ENCODE data around the gene MTX1.
"Not testable (repeated sequence)": the region's sequence is repeated elsewhere in the genome, so short reads cannot be mapped to it uniquely, and the experiment has no call there.

MTX1 gene

GRCh38 chr1:155189926-155190325, 18.6 kb upstream of the MTX1 start:
- DNase-seq (ENCODE audit: low read depth) = not testable (repeated sequence)

DNA sequence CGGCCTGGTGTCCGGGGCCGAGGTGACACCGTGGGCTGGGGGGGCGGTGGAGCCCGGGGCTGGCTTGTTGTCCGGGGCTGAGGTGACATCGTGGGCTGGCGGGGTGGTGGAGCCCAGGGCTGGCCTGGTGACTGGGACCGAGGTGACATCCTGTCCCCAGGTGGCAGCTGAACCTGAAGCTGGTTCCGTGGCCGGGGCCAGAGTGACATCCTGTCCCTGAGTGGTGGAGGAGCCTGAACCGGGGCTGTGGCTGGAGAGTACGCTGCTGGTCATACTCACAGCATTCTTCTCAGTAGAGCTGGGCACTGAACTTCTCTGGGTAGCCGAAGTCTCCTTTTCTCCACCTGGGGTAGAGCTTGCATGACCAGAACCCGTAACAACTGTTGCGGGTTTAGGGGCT, 16.6 kb upstream of the MTX1 start:
- no peak for DNase-seq (ENCODE audit: low read depth)

DNA sequence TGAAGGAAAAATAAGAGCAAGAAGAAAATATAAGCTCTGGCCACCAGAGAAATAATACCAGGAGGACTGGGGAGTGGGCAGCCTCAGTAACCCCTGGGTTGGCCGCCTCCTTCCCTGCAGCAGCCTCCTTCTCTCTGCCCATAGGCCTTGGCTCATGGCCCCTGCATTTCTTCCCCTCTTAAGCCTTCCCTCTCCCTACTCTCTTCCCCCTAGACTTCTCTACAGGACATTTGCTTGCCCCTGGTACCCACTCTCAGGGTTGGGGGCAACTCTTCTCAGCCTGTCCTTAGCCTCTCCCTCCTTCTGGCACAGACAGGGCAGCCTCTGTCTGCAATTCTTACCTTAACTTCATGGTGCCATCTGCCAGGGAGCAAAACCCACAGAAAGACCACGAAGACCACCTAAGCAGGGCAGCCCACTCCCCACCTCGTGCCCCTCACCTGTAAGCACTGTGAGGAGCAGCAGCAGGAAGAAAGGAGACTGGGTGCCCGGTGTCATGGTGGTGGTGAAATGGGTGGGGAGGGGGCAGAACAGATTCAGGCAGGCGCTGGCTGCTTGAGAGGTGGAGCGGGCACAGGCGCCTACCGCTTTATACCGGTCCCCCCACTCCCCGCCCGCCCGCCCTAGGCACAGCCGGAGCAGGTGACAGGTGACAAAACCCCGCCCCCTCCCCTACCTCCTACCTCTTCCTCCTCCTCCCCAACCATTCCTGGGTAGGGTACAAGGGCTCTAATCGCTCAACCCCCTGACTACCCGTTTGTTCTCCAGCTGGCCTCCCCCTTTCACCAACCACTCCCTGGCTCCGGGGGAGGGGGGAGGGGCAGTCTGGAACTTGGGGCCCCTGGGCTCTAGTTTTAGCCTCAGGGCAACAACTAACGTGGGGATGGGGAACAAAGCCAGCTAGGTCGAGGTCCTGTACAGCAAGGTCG, 15.9 kb upstream of the MTX1 start:
- DNase-seq (ENCODE audit: low read depth) = no peak

GRCh38 chr1:155193275-155193990, 15.1 kb upstream of the MTX1 start:
- DNase-seq (ENCODE audit: low read depth) = peak; percentile 53

GRCh38 chr1:155193991-155194240, 14.6 kb upstream of the MTX1 start:
- DNase-seq (ENCODE audit: low read depth) = not testable (repeated sequence)

DNA sequence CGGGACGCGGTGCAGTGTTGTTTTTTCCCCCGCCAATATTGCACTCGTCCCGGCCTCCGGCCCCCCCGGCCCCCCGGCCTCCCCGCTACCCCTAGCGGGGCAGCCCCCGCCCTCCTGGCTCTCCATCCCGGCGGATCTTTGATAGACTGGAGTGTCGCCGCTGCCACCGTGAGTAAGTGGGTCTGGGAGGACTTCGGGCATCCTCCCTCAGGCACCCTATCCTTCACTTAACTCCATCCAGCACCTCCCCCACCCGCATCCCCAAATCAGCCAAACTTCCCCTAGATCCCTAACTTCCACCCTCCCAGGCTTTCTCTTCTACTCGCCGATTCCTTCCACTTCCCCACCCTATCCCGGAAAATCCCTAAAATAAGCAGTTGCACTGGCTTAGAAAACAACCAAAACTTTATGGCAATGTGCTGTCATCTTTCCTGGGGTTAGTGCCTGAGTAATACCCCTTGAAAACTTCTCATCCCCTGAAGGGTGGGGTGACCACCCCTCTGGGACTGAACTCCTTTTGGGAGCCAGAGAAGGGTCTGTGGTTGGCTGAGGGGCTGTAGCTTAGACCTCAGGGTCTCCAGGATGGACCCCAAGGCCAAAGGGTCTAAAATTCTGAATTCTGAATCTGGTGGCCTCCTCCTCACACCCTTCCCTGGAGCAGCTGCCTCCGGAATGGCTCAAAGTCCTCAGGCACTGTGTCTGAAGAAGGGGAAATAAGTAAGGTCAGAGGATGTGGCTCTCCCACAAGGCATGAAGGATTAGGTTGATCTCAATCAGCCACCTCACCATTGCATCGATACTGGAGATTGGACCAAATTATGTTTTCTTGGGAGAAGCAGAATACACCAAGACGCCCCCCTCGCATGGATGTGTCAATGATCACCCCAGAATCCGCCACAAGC, 13.0 kb upstream of the MTX1 start:
- no peak for DNase-seq (ENCODE audit: low read depth)

DNA sequence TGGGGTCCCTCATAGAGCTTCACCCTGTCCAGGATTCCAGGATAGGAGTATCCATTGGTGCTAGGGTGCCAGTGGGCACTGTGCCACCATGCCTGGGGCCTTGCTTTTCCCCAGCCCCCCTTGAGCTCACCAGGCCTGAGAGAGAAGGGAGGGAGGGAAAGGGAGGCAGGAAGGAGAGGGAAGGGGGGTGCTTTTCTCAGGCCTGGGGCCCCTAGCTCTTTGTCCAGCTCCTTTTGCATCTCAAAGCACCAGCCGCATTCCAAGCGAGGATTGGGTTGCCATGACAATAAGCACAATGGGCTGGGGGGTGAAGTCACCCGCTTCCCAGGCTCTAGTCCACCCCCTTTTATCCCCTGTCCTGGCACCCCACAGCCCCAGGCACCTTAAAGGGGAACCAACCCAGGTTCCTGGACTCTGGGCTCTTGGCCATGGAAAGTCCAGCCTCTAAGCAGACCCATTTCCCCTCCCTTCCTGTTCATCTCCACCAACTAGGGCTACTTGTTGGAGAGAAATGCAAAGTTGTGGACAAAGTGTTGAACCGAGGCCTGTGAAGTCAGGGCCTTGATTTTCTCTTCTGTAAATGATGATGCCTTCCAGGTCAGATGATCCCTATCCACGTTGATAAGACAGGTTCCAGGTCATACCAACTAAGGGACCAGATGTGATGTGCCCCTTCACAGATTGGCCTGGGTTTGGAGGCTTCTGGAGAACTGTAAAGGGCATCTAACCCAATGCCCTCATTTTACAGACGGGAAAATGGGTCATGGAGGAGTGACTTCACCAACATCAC, 12.2 kb upstream of the MTX1 start:
- no peak for DNase-seq (ENCODE audit: low read depth)

- no peak for DNase-seq (ENCODE audit: low read depth)
Observed at GRCh38 chr1:155196893-155197638, 11.4 kb upstream of the MTX1 start.

DNA sequence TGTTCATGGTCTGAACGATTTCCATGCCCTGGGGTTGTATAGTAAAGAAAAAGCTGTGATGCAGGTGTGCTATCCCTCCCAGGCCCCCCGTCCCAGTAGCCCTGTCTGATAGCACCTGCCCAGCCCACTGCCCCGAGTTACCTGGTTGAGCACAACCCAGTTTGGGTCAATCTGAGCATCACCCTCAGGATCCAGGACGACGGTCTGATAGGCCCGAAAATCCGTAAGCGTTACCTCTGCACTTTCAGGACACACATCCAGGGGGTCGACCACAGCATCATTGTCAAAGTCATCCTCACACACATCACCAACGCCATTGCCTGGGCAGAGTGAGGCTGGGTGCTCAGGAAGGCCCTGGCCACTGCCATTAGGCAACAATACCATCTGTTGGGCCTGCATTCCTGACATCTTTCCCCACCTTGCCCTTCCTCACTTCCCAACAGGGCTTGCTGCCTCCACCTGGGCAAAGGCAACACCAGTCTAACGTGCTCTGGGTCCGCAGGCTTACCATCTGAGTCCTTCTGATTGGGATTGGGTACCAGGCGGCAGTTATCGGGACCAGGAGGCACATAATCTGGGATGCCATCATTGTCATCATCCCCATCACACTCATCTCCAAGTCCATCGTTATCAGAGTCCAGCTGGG, 10.5 kb upstream of the MTX1 start:
- no peak for DNase-seq (ENCODE audit: low read depth)

DNA sequence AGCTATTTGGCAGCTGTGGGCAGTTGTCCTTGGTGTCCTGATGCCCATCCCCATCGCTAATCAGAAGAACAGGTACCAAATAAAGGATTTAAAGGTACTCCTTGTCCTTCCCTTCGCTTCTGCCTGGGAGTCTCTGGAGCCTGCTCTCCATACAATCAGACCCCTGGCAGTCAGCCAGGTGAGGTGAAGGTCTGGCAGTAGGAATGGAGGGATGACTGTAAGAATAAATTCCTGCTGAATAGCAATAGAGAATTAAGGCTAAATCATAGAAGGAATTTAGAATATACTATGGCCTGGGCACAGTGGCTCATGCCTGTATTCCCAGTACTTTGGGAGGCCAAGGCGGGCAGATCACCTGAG, 10.0 kb upstream of the MTX1 start:
- no peak for DNase-seq (ENCODE audit: low read depth)

GRCh38 chr1:155199792-155200191, 8.7 kb upstream of the MTX1 start:
- no peak for DNase-seq (ENCODE audit: low read depth)

GRCh38 chr1:155200920-155201319, 7.6 kb upstream of the MTX1 start:
- no peak for DNase-seq (ENCODE audit: low read depth)

GRCh38 chr1:155202198-155202597, 6.3 kb upstream of the MTX1 start:
- DNase-seq (ENCODE audit: low read depth) = no peak

DNA sequence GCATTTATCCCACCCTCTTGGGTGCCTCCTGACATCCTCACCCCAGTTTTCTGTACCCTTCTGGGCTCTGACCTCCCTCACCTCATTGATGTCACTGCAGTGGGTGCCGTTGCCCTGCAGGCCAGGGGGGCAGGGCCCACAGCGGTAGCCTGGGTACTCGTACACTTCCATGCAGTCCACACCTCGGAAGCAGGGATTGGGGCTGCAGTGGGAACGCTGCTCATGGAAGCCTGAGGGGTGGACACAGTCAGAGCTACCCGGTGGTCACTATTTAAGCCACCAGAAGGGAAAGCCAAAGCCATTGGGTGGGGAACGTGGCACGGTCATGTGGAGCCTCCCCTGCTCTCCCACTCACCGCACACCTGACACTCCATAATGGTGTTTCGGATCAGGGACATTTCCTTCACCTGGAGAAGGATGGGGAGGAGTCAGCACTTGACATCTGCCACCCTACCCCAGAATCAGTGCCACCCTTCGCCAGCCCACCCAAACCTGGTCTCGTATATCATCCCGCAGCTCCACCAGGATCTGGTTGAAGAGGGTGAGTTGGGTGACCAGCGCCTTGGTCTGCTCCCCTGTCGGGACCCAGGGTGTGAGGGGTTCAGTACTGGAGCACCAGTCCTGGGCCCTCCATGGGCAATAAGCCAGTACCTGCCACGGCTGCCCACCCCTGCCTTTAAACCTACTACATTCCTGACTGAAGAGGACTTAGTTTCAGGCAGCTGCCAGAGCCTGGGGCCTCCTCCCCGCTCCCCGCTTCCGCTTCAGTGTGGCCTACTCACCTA, 5.6 kb upstream of the MTX1 start:
- DNase-seq (ENCODE audit: low read depth) = no peak

DNA sequence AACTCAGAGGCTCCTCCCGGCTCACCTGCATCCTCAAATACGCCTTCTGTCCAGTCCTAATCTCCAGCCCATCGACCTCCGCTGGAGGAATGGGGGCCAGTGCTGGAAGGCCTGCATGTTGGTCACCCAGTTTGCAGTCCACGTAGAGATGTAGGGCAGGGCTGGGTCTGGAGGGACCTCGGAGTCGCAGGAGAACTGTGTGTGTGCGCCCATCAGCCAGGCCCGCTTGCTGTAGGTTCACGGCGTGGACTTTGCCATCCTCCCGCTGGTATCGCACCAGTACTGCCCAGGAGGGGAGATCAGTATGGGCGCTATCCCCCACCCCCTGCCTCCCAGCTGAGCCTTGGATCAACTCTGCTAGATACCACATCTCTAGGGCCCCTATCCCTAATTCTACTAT, 3.5 kb upstream of the MTX1 start:
- DNase-seq (ENCODE audit: low read depth) = no peak

GRCh38 chr1:155205969-155206593, 2.4 kb upstream of the MTX1 start:
- no peak for DNase-seq (ENCODE audit: low read depth)

DNA sequence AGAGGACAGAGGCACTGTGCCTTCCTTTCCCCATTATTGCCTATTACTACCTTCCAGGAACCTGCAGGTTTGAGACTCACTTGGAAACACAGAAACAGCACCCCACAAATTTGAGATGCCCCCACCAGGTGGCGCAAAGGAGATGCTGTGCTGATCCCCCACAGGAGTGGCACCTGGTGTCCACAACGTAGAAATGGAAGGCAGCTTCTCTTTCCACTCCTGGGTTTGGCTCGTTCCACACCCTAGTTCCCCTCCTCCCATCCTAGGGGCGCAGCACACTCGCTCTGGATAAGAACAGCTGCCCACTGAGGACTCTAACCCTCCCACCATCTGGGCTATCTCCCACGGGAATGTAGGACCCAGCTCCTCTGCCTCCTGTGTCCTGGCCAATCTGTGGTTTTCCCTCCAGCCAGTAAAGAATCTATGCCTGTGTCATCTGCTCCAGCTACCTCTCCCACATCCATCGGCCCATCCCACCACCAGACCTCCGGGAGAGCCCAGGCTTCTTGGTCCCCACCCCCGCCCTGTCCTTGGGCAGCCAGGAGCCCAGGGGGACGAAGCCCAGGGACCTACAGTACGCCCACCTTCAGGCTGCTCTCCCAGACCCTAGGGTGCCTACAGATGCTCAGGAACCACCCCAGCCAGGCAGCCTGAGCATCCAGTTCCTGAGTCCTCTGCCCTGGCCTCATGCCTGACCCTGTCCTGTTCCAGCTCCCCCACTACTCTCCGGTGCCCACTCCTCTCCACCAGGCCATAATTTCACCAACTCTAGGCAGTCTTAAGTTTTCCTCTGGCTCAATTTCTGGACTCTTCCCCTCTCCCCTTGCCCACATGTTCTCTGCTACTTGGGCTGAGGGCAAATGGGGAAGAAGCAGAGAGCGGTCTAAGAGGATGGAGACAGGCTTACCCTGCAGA, 1.3 kb upstream of the MTX1 start:
- peak; percentile 93 for DNase-seq (ENCODE audit: low read depth)

GRCh38 chr1:155207806-155208540, 522 bp upstream of the MTX1 start, which contains the start of gene THBS3:
TSS of gene THBS3 (minus strand) at chr1:155207897. CDS start at chr1:155207876, 21 bp downstream.
- no peak for DNase-seq (ENCODE audit: low read depth)

Measured in stimulated activated CD8-positive, alpha-beta memory T cell treated with anti-CD3 and anti-CD28 coated beads, Interleukin-15, amount 100 ng/mL, for 1 hour (primary cell).